Liver (tissue), 9 donors: ENCODE results near the gene MIR17HG. TPM values are rescaled to one million over a fixed set of nuclear protein-coding genes. Genes with fewer than 3 reads are reported as not detected.

Experiments used
- DNase-seq: peaks from one replicate; pipeline ENCODE4 v3.0.0-alpha.2; 2017; ENCODE audit warnings: low spot score
- H3K27ac ChIP-seq, 2 donors: one replicate each; pipeline ENCODE4 v1.7.0; 2013; ENCODE audit warnings: inconsistent platforms in 2 of 2, low read length in 2 of 2, control low read depth in 1 of 2, low read depth in 1 of 2, mild to moderate bottlenecking in 1 of 2
- H3K27me3 ChIP-seq, 4 donors: one replicate each; pipeline versions ENCODE4 v1.6.1 to v1.7.0; 2013; ENCODE audit warnings: low read length in 3 of 4, inconsistent platforms in 1 of 4, mild to moderate bottlenecking in 1 of 4, moderate library complexity in 1 of 4; ENCODE audit not compliant: control insufficient read depth in 4 of 4, insufficient read depth in 4 of 4
- H3K36me3 ChIP-seq, 4 donors: one replicate each; pipeline versions ENCODE4 v1.6.1 to v1.7.0; 2013; ENCODE audit warnings: low read length in 3 of 4, mild to moderate bottlenecking in 3 of 4, low read depth in 1 of 4, moderate library complexity in 1 of 4; ENCODE audit not compliant: control insufficient read depth in 4 of 4, insufficient read depth in 3 of 4
- H3K4me1 ChIP-seq, 4 donors: one replicate each; pipeline versions ENCODE4 v1.6.1 to v1.7.0; 2013; ENCODE audit warnings: low read length in 3 of 4, mild to moderate bottlenecking in 3 of 4, moderate library complexity in 1 of 4; ENCODE audit not compliant: control insufficient read depth in 4 of 4, insufficient read depth in 4 of 4
- H3K4me3 ChIP-seq, 3 donors: one replicate each; pipeline versions ENCODE4 v1.6.1 to v1.7.0; 2013; ENCODE audit warnings: low read length in 3 of 3, control low read depth in 1 of 3, low read depth in 1 of 3, mild to moderate bottlenecking in 1 of 3
- H3K9ac ChIP-seq, 2 donors: one replicate each; pipeline ENCODE4 v1.7.0; 2013; ENCODE audit warnings: low read length in 2 of 2, mild to moderate bottlenecking in 2 of 2, moderate library complexity in 2 of 2, control low read depth in 1 of 2, low read depth in 1 of 2
- H3K9me3 ChIP-seq, 4 donors: one replicate each; pipeline versions ENCODE4 v1.6.1 to v1.7.0; 2013; ENCODE audit warnings: low read length in 3 of 4; ENCODE audit not compliant: control insufficient read depth in 4 of 4
- EGR1 ChIP-seq, 2 donors: IDR thresholded peaks; 2 replicates each; pipeline ENCODE4 v1.6.1; 2016 to 2018; ENCODE audit warnings: antibody characterized with exemption in 2 of 2, low read depth in 2 of 2
- FOXA1 ChIP-seq: IDR thresholded peaks from 2 replicates; pipeline ENCODE4 v1.6.1; 2016; ENCODE audit warnings: antibody characterized with exemption
- FOXA2 ChIP-seq: IDR thresholded peaks from 2 replicates; pipeline ENCODE4 v1.6.1; 2016; ENCODE audit warnings: antibody characterized with exemption
- GABPA ChIP-seq, 2 donors: IDR thresholded peaks in 1 of 2; conservative IDR thresholded peaks in 1 of 2; 2 replicates each; pipeline ENCODE4 v1.6.1; 2016; ENCODE audit warnings: antibody characterized with exemption in 2 of 2, mild to moderate bottlenecking in 1 of 2, moderate library complexity in 1 of 2
- HNF4A ChIP-seq, 2 donors: conservative IDR thresholded peaks; 2 replicates each; pipeline ENCODE4 v1.6.1; 2016; ENCODE audit warnings: antibody characterized with exemption in 2 of 2, mild to moderate bottlenecking in 2 of 2
- HNF4G ChIP-seq: IDR thresholded peaks from 2 replicates; pipeline ENCODE4 v1.6.1; 2016; ENCODE audit warnings: antibody characterized with exemption
- JUND ChIP-seq, 2 donors: IDR thresholded peaks; 2 replicates each; pipeline ENCODE4 v1.6.1; 2016; ENCODE audit warnings: antibody characterized with exemption in 2 of 2
- NR2F2 ChIP-seq: IDR thresholded peaks from 2 replicates; pipeline ENCODE4 v1.6.1; 2016; ENCODE audit warnings: antibody characterized with exemption
- RAD21 ChIP-seq, 2 donors: IDR thresholded peaks; 2 replicates each; pipeline ENCODE4 v1.6.1; 2016; ENCODE audit warnings: antibody characterized with exemption in 2 of 2, mild to moderate bottlenecking in 2 of 2
- REST ChIP-seq: IDR thresholded peaks from 2 replicates; pipeline ENCODE4 v1.6.1; 2016; ENCODE audit warnings: antibody characterized with exemption, mild to moderate bottlenecking
- SP1 ChIP-seq: IDR thresholded peaks from 2 replicates; pipeline ENCODE4 v1.6.1; 2018; ENCODE audit warnings: antibody characterized with exemption, mild to moderate bottlenecking
- YY1 ChIP-seq: IDR thresholded peaks from 2 replicates; pipeline ENCODE4 v1.6.1; 2016; ENCODE audit warnings: antibody characterized with exemption, mild to moderate bottlenecking
- ZBTB33 ChIP-seq: IDR thresholded peaks from 2 replicates; pipeline ENCODE4 v1.6.1; 2016; ENCODE audit warnings: antibody characterized with exemption
- WGBS: extraction: QIAGEN DNeasy Blood & Tissue Kit; methylation state at CpG from one replicate; pipeline ENCODE4 v1.1.7; 2013; 5-methylcytosine and 5-hydroxymethylcytosine counted together
- polyA plus RNA-seq, 2 donors: library from polyadenylated mRNA; stranded (reverse) in 1 of 2; unstranded in 1 of 2; fragments of 200-250 nt in 1 of 2; fragments of >200 nt in 1 of 2; fragmentation: Nextera tagmentation in 1 of 2; extraction: Ambion mirVana in 1 of 2; gene quantifications; one replicate each; pipeline versions ENCODE4 v1.2.1 to v1.2.3, GENCODE V29; 2013 to 2015
- total RNA-seq, 2 donors: library from RNA; depleted of rRNA; stranded (reverse); fragments of >200 nt; gene quantifications; one replicate each; pipeline ENCODE4 v1.2.3, GENCODE V29; 2014
- TF ChIP-seq, protein P1 (sequence below): IDR thresholded peaks from 2 replicates; pipeline ENCODE4 v1.6.1; 2016; ENCODE audit warnings: antibody characterized with exemption
- TF ChIP-seq, protein P2 (sequence below): IDR thresholded peaks from 2 replicates; pipeline ENCODE4 v1.6.1; 2016; ENCODE audit warnings: antibody characterized with exemption
- TF ChIP-seq, protein P3 (sequence below): fragments of 150-350 bp; IDR thresholded peaks from 2 replicates; pipeline ENCODE4 v1.5.1; 2017; ENCODE audit warnings: improper control_type of control experiment, low read depth, low read length; ENCODE audit not compliant: missing input control
- donor health status: healthy.
- donor health status: healthy.
- donor health status: healthy.
- donor health status: healthy.
- donor health status: healthy.

MIR17HG gene
- total and polyA plus RNA-seq, 4 donors, result 0.27 to 7.7 (median 4.4) TPM

DNA sequence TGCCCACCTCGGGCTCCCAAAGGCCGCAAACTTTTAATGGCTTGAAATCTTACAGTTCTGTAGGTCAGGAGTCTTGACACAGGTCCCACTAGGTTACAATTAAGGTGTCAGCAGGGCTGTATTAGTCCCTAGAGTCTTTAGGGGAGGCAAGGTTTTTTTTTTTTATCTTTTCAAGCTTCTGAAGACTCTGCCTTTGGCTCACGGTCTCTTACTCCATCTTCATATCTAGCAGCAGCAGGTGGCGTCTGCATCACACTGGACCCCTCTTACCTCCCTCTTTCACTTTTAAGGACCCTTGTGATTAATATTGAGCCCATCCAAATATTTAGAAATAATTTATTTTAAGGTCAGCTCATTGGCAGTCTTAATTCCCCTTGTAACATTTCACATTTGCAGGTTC, 11.6 kb downstream of the MIR17HG start (continued):
- no peak for TF ChIP-seq SP1
- TF ChIP-seq JUND (IDR thresholded peaks at IDR 0.05), result no peak
- TF ChIP-seq GABPA (IDR thresholded peaks at IDR 0.05 in 1 of 2, conservative IDR thresholded peaks at IDR 0.05 in 1 of 2), result no peak
- TF ChIP-seq HNF4G, result no peak
- TF ChIP-seq FOXA1, result no peak

DNA sequence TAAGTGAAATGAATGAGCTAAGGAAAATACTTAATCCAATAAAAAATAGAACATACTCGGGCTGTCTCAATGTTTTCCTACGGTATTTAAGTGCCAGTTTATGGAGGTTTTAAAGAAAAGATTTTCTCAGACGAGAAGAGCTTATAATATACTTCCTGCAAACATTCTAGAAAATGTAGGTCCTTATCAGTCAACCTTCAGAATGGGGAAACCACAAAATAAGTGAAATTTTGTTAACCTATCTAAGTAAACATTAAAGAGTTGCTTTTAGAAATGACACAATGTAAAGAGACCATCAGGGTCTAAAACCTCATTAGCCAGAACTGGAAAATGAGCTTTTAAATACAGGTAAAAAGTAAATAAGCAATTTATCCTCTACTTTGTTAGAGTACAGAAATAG, 12.1 kb downstream of the MIR17HG start:
- TF ChIP-seq FOXA2 (no peak), EGR1 (IDR thresholded peaks at IDR 0.05; ENCODE audit: low read depth in 2 of 2) (no peak), RAD21 (IDR thresholded peaks at IDR 0.05) (no peak), JUND (IDR thresholded peaks at IDR 0.05) (no peak), GABPA (IDR thresholded peaks at IDR 0.05 in 1 of 2, conservative IDR thresholded peaks at IDR 0.05 in 1 of 2) (no peak)
- TF ChIP-seq, protein P1, sequence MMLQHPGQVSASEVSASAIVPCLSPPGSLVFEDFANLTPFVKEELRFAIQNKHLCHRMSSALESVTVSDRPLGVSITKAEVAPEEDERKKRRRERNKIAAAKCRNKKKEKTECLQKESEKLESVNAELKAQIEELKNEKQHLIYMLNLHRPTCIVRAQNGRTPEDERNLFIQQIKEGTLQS, result no peak
- peaks cover 0 to 11% (median 3%) of the 10 kb centered on the region in 4 donors for H3K36me3 ChIP-seq
- WGBS, result 72% methylated on average over 3 of the region's 3 CpGs
- H3K27me3 ChIP-seq, result no peaks in the 10 kb centered on the region
- DNase-seq, result no peak
- peaks cover 14 to 73% (median 54%) of the 10 kb centered on the region in 4 donors for H3K4me1 ChIP-seq
- H3K9me3 ChIP-seq, result no peaks in the 10 kb centered on the region
- H3K9ac ChIP-seq, result no peak overlapping the region
- no peak overlapping the region for H3K27ac ChIP-seq
- no peak overlapping the region for H3K4me3 ChIP-seq

DNA sequence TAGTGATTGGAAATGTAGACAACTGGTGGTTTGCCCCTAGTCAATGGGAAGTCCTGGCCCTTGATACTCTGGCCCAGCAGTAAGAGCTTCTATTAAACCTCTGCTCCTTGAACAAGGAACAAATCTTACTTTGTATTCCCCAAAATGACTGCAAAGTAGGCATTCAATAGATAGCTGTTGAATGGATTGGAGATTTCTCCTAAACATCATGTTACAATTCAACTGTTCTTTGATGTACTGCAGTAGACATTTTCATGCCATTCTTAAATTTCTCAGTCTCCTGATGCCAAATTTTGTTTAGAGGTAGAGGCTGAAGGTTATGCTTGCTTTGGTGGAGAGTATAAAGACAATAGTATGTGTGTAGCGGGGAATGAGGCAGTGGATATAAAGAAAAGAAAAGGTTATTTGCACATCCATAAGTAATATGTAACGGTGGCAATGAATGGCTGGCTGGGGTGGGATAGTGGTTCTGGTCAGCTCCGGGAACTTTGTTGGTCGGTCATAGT, 12.8 kb downstream of the MIR17HG start:
- no peak for DNase-seq
- WGBS, result 51% methylated on average over 4 of the region's 4 CpGs
- H3K9me3 ChIP-seq, result no peaks in the 10 kb centered on the region
- no peak overlapping the region for H3K4me3 ChIP-seq
- TF ChIP-seq FOXA2 (no peak), SP1 (no peak), HNF4A (conservative IDR thresholded peaks at IDR 0.05) (no peak), FOXA1 (no peak), ZBTB33 (no peak), RAD21 (IDR thresholded peaks at IDR 0.05) (no peak), YY1 (no peak), NR2F2 (no peak), JUND (IDR thresholded peaks at IDR 0.05) (no peak), REST (no peak), GABPA (IDR thresholded peaks at IDR 0.05 in 1 of 2, conservative IDR thresholded peaks at IDR 0.05 in 1 of 2) (no peak)
- TF ChIP-seq, protein P2, sequence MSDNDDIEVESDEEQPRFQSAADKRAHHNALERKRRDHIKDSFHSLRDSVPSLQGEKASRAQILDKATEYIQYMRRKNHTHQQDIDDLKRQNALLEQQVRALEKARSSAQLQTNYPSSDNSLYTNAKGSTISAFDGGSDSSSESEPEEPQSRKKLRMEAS, result no peak
- TF ChIP-seq, protein P3, sequence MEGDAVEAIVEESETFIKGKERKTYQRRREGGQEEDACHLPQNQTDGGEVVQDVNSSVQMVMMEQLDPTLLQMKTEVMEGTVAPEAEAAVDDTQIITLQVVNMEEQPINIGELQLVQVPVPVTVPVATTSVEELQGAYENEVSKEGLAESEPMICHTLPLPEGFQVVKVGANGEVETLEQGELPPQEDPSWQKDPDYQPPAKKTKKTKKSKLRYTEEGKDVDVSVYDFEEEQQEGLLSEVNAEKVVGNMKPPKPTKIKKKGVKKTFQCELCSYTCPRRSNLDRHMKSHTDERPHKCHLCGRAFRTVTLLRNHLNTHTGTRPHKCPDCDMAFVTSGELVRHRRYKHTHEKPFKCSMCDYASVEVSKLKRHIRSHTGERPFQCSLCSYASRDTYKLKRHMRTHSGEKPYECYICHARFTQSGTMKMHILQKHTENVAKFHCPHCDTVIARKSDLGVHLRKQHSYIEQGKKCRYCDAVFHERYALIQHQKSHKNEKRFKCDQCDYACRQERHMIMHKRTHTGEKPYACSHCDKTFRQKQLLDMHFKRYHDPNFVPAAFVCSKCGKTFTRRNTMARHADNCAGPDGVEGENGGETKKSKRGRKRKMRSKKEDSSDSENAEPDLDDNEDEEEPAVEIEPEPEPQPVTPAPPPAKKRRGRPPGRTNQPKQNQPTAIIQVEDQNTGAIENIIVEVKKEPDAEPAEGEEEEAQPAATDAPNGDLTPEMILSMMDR, result no peak
- TF ChIP-seq, protein P1, result no peak
- peak overlapping the region in 1 of 2 donors; percentile 11 for H3K27ac ChIP-seq
- H3K4me1 ChIP-seq, result peaks cover 14 to 73% (median 54%) of the 10 kb centered on the region in 4 donors
- no peak overlapping the region for H3K9ac ChIP-seq
- H3K36me3 ChIP-seq, result peaks cover 0 to 5% (median 2%) of the 10 kb centered on the region in 4 donors
- no peaks in the 10 kb centered on the region for H3K27me3 ChIP-seq
